GM12874 (cell line): ENCODE data around the gene CHEK2.

ENCODE experiments used
- TF ChIP-seq, protein P1 (sequence below): IDR thresholded peaks from 2 replicates; pipeline ENCODE4 v1.5.1; 2011; ENCODE audit warnings: low read depth, mild to moderate bottlenecking, control low read depth, low read length, moderate library complexity; ENCODE audit not compliant: insufficient read depth

The CHEK2 gene

DNA sequence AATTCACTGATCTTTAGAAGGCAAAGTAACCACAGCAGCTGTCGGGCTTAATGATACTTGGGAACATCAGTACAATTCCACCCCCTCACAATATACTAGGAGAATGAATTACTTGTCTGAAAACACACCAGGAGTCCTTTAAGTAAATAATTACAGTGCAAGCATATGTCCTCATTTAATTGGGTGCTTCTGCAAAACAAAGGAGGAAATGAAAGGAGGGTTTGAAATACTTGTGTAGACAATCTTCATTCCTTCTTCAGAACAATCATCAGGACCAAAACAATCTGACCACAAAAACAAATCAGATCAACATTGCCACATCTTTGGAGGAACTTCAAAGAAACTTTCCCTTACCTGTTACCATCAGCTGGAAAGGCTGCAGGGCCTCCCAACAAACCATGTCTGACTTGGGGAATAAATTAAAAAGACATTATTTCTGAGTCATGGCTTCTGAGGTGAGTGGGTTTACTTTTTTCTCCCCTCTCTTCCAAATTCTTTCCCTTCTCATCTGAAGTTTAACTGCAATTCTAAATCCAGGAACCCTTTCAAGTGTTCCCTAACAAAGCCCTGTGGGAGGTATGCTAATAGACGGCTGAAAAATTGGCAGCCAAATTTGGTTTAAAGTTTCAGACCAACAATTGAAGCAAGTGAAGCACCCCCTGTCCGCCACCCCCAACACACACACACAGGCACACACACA lies 18.4 kb upstream of the CHEK2 start:
- TF ChIP-seq, protein P1, sequence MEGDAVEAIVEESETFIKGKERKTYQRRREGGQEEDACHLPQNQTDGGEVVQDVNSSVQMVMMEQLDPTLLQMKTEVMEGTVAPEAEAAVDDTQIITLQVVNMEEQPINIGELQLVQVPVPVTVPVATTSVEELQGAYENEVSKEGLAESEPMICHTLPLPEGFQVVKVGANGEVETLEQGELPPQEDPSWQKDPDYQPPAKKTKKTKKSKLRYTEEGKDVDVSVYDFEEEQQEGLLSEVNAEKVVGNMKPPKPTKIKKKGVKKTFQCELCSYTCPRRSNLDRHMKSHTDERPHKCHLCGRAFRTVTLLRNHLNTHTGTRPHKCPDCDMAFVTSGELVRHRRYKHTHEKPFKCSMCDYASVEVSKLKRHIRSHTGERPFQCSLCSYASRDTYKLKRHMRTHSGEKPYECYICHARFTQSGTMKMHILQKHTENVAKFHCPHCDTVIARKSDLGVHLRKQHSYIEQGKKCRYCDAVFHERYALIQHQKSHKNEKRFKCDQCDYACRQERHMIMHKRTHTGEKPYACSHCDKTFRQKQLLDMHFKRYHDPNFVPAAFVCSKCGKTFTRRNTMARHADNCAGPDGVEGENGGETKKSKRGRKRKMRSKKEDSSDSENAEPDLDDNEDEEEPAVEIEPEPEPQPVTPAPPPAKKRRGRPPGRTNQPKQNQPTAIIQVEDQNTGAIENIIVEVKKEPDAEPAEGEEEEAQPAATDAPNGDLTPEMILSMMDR, result no peak

DNA sequence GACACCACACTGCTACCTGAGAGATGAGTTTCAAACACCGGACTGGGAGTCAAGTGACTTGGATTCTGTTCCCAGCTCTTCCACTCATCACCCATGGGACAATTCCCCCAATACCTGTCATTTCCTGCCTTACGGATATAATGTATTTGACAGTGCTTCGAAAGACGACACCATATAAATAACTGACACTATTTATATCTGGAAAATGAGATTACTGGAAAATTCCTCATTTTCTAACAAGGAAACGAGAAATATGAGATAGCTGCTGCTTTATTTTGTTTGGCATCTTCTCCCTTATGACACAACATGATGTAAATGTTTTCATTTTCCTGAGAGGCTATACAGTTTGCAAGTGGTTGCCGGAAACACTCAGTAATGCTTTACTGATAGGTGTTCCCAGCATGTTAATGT lies 8.9 kb upstream of the CHEK2 start:
- TF ChIP-seq, protein P1, result no peak

DNA sequence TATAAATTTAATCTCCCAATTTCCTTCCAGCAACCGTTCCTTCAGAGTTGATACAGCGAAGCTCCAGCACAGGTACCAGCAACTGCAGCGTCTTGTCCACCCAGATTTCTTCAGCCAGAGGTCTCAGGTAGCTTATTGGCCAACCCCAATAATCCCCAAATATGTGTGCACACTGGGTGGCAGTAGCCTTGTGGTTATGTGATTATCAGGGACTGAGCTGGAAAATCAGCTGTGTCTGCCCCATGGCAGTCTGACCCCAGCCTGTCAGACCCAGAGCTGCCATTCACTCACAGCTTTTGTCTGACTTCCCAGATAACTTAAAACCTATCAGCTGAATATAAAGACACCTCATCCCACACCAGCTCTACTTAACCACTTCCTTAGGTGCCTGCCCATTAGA lies 2.2 kb upstream of the CHEK2 start:
- TF ChIP-seq, protein P1, result no peak

DNA sequence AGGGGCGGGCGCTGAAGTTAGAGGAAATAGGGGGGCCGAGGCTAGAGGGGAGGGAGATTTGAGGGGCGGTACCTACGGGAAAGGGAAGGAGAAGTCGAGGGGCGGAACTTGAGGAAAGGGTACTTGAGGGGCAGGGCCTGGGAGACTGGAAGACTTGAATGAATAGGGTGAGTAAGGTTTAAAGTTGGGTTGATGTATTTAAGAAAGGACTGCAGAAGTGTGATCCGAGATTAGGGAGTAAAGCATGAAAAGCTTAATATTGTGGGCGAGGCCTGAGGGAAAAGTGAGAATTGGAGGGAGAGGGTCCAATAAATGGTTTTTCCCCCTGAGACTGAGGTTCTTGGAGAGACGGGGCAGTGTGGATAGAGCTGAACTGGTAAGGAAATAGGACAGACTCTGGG lies 942 bp upstream of the CHEK2 start:
- TF ChIP-seq, protein P1, result no peak

DNA sequence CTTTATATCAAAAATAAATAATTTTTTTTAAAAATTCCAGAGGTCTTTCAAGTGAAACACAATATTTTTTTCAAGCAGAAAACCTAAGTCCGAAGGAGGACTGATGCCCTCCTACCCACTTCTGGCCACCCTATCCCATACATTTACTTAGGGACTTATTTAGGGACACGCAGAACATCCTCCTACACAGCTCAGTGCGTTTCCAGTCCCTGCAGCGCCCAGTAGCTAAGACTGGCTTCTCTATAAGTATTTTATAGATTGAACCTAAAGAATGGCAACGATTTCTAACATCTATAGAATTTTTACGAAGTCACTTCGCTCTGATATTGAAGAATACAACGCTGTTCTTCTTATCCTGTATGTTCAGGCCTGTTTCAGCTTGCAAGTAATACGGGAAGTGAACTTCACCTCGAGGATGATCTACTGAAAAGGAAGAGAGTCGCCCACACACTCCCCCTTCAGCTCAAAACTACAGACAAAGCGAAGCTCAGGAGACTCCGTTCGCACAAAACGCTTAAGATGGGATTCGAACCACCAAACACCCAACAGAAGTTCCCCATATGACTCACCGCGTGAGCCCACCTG lies 328 bp downstream of the CHEK2 start:
- TF ChIP-seq, protein P1, result no peak

DNA sequence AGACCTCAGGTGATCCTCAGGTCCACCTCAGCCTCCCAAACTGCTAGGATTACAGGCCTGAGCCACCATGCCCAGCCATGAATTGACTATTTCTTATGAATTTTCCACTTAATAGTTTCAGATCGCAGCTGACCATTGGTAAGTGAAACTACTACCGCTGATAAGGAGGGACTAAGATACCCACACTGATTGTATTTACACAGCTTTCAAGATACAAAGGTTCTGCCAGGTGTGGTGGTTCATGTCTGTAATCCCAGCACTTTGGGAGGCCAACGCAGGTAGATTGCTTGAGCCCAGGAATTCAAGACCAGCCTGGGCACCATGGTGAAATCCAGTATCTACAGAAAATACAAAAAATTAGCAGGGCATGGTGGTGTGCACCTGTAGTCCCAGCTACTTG lies 3.9 kb downstream of the CHEK2 start:
- TF ChIP-seq, protein P1, result no peak

DNA sequence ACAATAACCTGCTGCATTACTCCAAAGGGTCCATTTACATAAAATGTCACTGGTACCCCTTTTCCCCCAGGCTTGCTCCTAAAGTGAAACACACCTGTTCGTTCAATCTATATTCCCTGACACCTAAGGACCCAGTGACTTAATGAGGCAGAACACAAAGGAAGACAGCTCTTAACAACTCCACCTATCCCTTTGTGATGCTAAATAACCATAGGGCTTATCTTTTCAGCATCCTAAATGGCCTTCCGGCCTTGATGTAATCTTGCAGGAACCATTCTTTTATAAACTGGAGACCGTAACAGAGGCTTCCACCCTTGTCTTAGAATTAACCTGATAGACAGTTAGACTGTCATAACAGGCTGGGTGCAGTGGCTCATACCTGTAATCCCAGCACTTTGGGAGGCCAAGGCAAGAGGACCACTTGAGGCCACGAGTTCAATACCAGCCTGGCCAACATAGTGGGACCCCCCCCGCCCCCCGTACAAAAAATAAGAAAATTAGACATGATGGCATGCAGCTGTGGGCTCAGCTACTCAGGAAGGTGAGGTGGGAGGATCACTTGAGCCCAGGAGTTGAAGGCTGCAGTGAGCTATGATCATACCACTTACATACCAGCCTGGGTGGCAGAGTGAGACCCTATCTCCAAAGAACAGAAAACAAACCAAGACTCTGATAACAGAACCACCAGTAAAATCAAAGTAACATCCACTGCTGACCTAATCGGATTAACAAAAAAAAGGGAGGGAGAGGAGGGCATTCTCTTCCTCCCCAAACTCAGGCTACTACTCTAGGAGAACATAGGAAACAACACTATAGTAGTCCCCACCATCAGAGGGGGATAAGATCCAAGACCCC lies 5.1 kb downstream of the CHEK2 start:
- TF ChIP-seq, protein P1, result no peak
